GM21825 (cell line): Measurements from ENCODE around the gene ASZ1.
"Not testable (repeated sequence)": the region's sequence is repeated elsewhere in the genome, so short reads cannot be mapped to it uniquely, and the experiment has no call there.

Source experiments
- ATAC-seq: cut with Tn5 transposase; IDR thresholded peaks from one replicate; pipeline ENCODE4 v1.9.1; 2021; ENCODE audit warnings: mild to moderate bottlenecking, moderate library complexity; ENCODE audit not compliant: unreplicated experiment

The ASZ1 gene

GRCh38 chr7:117427258-117427701 is at the start of gene ASZ1:
Gene ASZ1, minus strand, starts transcription at chr7:117427493. Its CDS starts 33 bp downstream, at chr7:117427460.
- no peak for ATAC-seq

- ATAC-seq = no peak
These were observed 49.4 kb upstream of the ASZ1 start for GRCh38 chr7:117476557-117477215.

GRCh38 chr7:117472335-117472734 is 45.0 kb upstream of the ASZ1 start:
- ATAC-seq = no peak

GRCh38 chr7:117470777-117471176 is 43.5 kb upstream of the ASZ1 start:
- ATAC-seq = no peak

GRCh38 chr7:117468174-117468573 is 40.9 kb upstream of the ASZ1 start:
- no peak for ATAC-seq

GRCh38 chr7:117460815-117461214 is 33.5 kb upstream of the ASZ1 start:
- ATAC-seq = not testable (repeated sequence)

GRCh38 chr7:117459735-117460134 is 32.4 kb upstream of the ASZ1 start:
- ATAC-seq = no peak

- ATAC-seq = no peak
These were observed 31.8 kb upstream of the ASZ1 start for GRCh38 chr7:117458977-117459583.

- no peak for ATAC-seq
These were observed 21.4 kb upstream of the ASZ1 start for GRCh38 chr7:117448655-117449054.

- no peak for ATAC-seq
These were observed 19.0 kb upstream of the ASZ1 start for GRCh38 chr7:117446220-117446815.

- no peak for ATAC-seq
These were observed 17.9 kb upstream of the ASZ1 start for GRCh38 chr7:117445206-117445605.

GRCh38 chr7:117444646-117445045 is 17.4 kb upstream of the ASZ1 start:
- no peak for ATAC-seq

GRCh38 chr7:117435475-117436043 is 8.3 kb upstream of the ASZ1 start:
- ATAC-seq = peak; percentile 98

GRCh38 chr7:117424090-117424829 is 3.0 kb downstream of the ASZ1 start:
- peak; percentile 72 for ATAC-seq

- ATAC-seq = not testable (repeated sequence)
These were observed 12.7 kb downstream of the ASZ1 start for GRCh38 chr7:117414591-117414990.

GRCh38 chr7:117412946-117413559 is 14.2 kb downstream of the ASZ1 start:
- no peak for ATAC-seq

- ATAC-seq = no peak
These were observed 14.9 kb downstream of the ASZ1 start for GRCh38 chr7:117412390-117412789.

GRCh38 chr7:117411539-117411938 is 15.8 kb downstream of the ASZ1 start:
- ATAC-seq = no peak

GRCh38 chr7:117408831-117409230 is 18.5 kb downstream of the ASZ1 start:
- no peak for ATAC-seq

- ATAC-seq = no peak
These were observed 21.8 kb downstream of the ASZ1 start for GRCh38 chr7:117405519-117405918.

- no peak for ATAC-seq
These were observed 23.6 kb downstream of the ASZ1 start for GRCh38 chr7:117403737-117404136.
